T-helper 2 cell treated with Interferon-gamma antibody and Interleukin-4, amounts not matched to agents 5 μg/mL and 100 μg/mL, for 36 hours (primary cell): ENCODE data around the gene SSNA1.

Source experiments
- DNase-seq: peaks from one replicate; pipeline ENCODE4 v3.0.0; 2021; ENCODE audit warnings: low spot score
- H3K27ac Mint-ChIP-seq: one replicate; pipeline ENCODE4 v1.8.0; 2021; ENCODE audit warnings: mild to moderate bottlenecking, mixed read lengths
- H3K27me3 Mint-ChIP-seq: one replicate; pipeline ENCODE4 v1.8.0; 2021; ENCODE audit warnings: low read depth, mixed read lengths
- H3K36me3 Mint-ChIP-seq: one replicate; pipeline ENCODE4 v1.8.0; 2021; ENCODE audit warnings: low read depth, mixed read lengths
- H3K4me1 Mint-ChIP-seq: one replicate; pipeline ENCODE4 v1.8.0; 2021; ENCODE audit warnings: low read depth, mixed read lengths
- H3K4me3 Mint-ChIP-seq: one replicate; pipeline ENCODE4 v1.8.0; 2022; ENCODE audit warnings: mild to moderate bottlenecking, moderate library complexity, mixed read lengths
- H3K9me3 Mint-ChIP-seq: one replicate; pipeline ENCODE4 v1.8.0; 2021; ENCODE audit warnings: mixed read lengths

SSNA1 gene

GRCh38 chr9:137188490-137189296 is at the start of gene SSNA1, which contains the start of gene ANAPC2:
Gene SSNA1, plus strand, starts transcription at chr9:137188676. Its CDS starts 51 bp downstream, at chr9:137188727.
Gene ANAPC2, minus strand, starts transcription at chr9:137188560. Its CDS starts 28 bp downstream, at chr9:137188532.
- Mint-ChIP-seq H3K4me1 (peaks cover 14% of the 10 kb centered on the region), H3K27ac (peak within 1 kb of the TSS; percentile 95), H3K9me3 (no peaks in the 10 kb centered on the region), H3K36me3 (peaks cover 24% of the 10 kb centered on the region), H3K27me3 (no peaks in the 10 kb centered on the region), H3K4me3 (peak within 1 kb of the TSS; percentile 95)
- DNase-seq: peak; percentile 96

GRCh38 chr9:137138722-137139467 is 49.6 kb upstream of the SSNA1 start, which contains the start of gene GRIN1:
Gene GRIN1, plus strand, starts transcription at chr9:137139154. Its CDS starts 333 bp downstream, at chr9:137139487.
- H3K27ac Mint-ChIP-seq: peak within 1 kb of the TSS; percentile 20

GRCh38 chr9:137139468-137140150 is 48.9 kb upstream of the SSNA1 start:
- DNase-seq: no peak
- H3K9me3 Mint-ChIP-seq: no peaks in the 10 kb centered on the region
- H3K36me3 Mint-ChIP-seq: no peaks in the 10 kb centered on the region
- no peak overlapping the region for H3K4me3 Mint-ChIP-seq
- H3K27ac Mint-ChIP-seq: peak overlapping the region; percentile 20
- peaks cover 42% of the 10 kb centered on the region for H3K27me3 Mint-ChIP-seq
- H3K4me1 Mint-ChIP-seq: peaks cover 3% of the 10 kb centered on the region

More at GRCh38 chr9:137138722-137139467, 49.6 kb upstream of the SSNA1 start, which contains the start of gene GRIN1:
- peaks cover 42% of the 10 kb centered on the region for H3K27me3 Mint-ChIP-seq
- H3K36me3 Mint-ChIP-seq: no peaks in the 10 kb centered on the region
- no peak within 1 kb of the TSS for H3K4me3 Mint-ChIP-seq
- H3K9me3 Mint-ChIP-seq: no peaks in the 10 kb centered on the region
- peaks cover 3% of the 10 kb centered on the region for H3K4me1 Mint-ChIP-seq
- DNase-seq: peak; percentile 41

DNA sequence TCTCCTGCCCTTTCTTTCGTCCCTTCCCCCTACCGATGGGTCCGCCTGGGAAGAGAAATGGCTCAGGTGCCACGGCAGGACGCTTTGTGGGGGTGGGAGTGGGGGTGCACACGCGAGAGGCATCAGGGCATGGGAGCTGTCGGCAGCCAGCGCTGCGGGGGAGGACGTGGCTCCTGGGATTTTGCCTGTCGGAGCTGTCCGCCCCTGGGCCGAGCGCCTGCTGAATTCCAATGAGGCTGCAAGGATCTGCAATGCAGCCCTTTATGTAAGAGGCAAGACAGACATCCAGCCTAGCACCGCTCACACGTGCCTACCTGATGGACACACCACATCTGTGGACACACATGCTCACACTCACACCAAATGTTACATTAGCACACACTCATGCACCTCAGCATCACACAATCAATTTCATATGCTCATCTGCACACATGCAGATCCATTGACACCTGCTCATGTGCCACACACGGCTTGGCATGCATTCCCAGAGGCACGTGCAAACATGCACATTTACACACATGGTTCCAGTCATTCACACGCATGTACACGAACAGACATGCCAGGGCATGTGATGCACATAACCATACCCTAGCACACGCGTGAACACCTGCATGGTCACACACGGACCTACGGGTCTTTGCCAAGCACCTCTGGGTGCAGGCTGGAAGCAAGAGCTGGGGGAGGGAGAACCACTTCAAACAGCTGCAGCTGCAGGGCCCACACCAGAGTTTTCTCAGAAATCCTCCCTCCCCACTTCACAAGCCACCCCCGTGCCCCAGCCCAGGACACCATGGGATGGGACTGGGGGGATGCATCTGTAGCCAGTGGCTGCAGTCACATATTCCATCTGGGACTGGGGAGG is 48.1 kb upstream of the SSNA1 start:
- Mint-ChIP-seq H3K27me3 (peaks cover 40% of the 10 kb centered on the region), H3K36me3 (no peaks in the 10 kb centered on the region), H3K27ac (no peak overlapping the region), H3K9me3 (no peaks in the 10 kb centered on the region), H3K4me1 (peaks cover 3% of the 10 kb centered on the region), H3K4me3 (no peak overlapping the region)
- no peak for DNase-seq

DNA sequence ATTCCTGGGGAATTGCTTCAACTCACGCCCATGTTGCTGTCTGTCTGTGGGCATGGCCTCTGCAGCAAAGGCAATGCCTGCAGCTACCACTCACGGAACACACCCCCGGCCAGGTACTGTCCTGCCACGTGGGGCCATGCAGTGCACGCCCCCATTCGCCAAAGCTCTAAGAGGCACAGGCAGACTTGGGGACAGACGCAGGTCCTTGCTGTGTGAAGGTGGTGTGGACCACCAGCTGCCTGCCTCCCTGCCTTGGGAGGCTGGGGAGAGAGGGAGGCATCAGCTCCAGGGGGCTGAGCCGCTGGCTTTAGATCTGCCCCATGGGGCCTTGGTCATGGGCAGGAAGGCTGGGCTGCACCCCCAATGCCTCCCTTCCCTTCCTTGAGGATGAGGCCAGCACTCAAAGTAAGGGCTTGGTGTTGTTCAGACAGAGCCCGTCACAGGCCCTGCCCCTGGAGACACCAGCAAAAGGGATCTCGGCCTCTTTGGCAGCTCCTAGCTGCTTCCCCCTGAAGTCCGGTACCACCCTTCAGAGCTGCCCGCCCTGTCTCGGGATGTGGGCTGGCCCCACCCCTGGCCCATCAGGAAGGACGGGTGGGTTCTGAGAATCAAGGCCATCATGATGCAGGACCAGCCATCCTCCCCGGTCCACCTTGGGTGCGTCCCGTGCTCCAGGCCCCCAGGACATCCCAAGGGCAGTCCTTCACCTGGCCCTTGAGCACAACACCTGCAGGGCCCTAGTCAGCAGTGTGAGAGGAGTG is 47.2 kb upstream of the SSNA1 start:
- Mint-ChIP-seq H3K27me3 (peaks cover 35% of the 10 kb centered on the region), H3K9me3 (no peaks in the 10 kb centered on the region), H3K4me1 (peaks cover 3% of the 10 kb centered on the region), H3K27ac (no peak overlapping the region), H3K36me3 (no peaks in the 10 kb centered on the region), H3K4me3 (no peak overlapping the region)
- no peak for DNase-seq

GRCh38 chr9:137141976-137142936 is 46.2 kb upstream of the SSNA1 start:
- H3K9me3 Mint-ChIP-seq: no peaks in the 10 kb centered on the region
- peaks cover 35% of the 10 kb centered on the region for H3K27me3 Mint-ChIP-seq
- H3K27ac Mint-ChIP-seq: no peak overlapping the region
- no peak overlapping the region for H3K4me3 Mint-ChIP-seq
- H3K36me3 Mint-ChIP-seq: no peaks in the 10 kb centered on the region
- no peak for DNase-seq
- peaks cover 3% of the 10 kb centered on the region for H3K4me1 Mint-ChIP-seq

DNA sequence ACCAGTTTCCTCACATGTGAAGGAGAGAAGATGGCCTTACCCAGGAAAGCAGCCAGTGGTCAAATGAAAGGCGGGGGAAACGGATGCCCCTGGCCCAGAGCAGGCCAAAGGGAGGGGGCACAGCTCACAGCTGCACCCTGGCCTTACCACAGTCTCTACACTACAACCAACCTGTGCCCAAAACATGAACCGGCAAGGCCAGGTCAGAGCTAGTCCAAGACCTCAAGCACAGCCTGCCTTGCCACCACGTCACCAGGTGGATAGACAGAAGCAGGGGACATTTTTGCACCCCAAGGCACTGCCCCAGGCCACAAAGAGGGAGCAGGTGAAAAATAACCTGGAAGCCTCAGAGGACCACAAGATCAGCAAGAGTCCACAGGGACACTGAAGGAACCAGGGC is 45.0 kb upstream of the SSNA1 start:
- Mint-ChIP-seq H3K9me3 (no peaks in the 10 kb centered on the region), H3K4me1 (peaks cover 3% of the 10 kb centered on the region), H3K27me3 (peaks cover 25% of the 10 kb centered on the region), H3K4me3 (no peak overlapping the region), H3K36me3 (no peaks in the 10 kb centered on the region), H3K27ac (no peak overlapping the region)
- DNase-seq: no peak

- Mint-ChIP-seq H3K4me1 (peaks cover 1% of the 10 kb centered on the region), H3K27ac (no peak overlapping the region), H3K4me3 (no peak overlapping the region), H3K36me3 (no peaks in the 10 kb centered on the region), H3K9me3 (no peaks in the 10 kb centered on the region), H3K27me3 (peaks cover 5% of the 10 kb centered on the region)
- DNase-seq: no peak
Measured at GRCh38 chr9:137145731-137146526, 42.5 kb upstream of the SSNA1 start.

DNA sequence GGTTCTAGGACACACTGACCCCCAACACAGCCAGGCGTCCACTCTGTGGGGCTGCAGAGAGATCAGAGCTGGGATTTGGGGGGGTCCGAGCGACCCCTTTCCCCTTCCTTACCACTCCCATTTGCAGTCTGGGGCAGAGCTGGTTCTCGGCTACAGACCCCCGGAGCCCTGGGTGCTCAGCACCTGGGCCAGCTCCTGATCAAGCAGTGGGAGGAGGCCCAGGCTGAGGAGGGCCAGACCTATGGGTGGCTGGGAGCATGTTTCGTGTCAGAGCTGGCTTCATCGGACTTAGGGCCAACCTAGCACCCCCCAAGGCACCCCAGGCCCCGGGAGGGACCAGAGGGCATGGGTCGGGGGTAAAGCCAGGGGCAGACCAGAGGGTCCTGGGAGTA is 42.0 kb upstream of the SSNA1 start:
- Mint-ChIP-seq H3K4me1 (peaks cover 4% of the 10 kb centered on the region), H3K4me3 (no peak overlapping the region), H3K27me3 (peaks cover 4% of the 10 kb centered on the region), H3K9me3 (no peaks in the 10 kb centered on the region), H3K27ac (no peak overlapping the region), H3K36me3 (no peaks in the 10 kb centered on the region)
- no peak for DNase-seq

- no peak for DNase-seq
- Mint-ChIP-seq H3K4me3 (no peak overlapping the region), H3K36me3 (no peaks in the 10 kb centered on the region), H3K27me3 (peaks cover under 1% of the 10 kb centered on the region), H3K9me3 (no peaks in the 10 kb centered on the region), H3K4me1 (peaks cover 4% of the 10 kb centered on the region), H3K27ac (no peak overlapping the region)
Measured at GRCh38 chr9:137147091-137147792, 41.2 kb upstream of the SSNA1 start.

DNA sequence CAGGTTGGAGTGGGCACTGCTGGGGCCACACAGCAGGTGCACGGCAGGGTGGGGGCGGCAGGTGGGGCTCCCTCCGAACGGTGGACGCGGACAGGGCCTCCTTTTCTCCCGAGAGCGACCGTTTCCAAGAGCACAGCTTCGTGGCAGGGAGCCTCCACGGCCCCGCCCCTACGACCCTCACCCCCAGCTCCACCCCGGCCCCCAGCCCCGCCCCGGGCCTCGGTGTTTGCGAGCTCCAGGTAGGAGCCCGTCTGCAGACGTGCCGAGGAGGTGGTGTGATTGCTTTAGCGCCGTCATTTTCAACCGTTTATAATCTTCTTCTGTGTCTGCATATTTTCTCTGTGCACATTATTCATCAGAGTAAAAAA is 40.7 kb upstream of the SSNA1 start:
- peaks cover 4% of the 10 kb centered on the region for H3K4me1 Mint-ChIP-seq
- no peaks in the 10 kb centered on the region for H3K27me3 Mint-ChIP-seq
- H3K4me3 Mint-ChIP-seq: no peak overlapping the region
- no peaks in the 10 kb centered on the region for H3K36me3 Mint-ChIP-seq
- no peak for DNase-seq
- no peaks in the 10 kb centered on the region for H3K9me3 Mint-ChIP-seq
- H3K27ac Mint-ChIP-seq: no peak overlapping the region
